ENCODE measurements around the gene ARHGEF40. TPM values are rescaled to one million over a fixed set of nuclear protein-coding genes. Genes with fewer than 3 reads are reported as not detected.

Gene ARHGEF40
- total and polyA plus RNA-seq, 4 experiments from 2014 or later = 0.42 to 0.66 (median 0.51) TPM

GRCh38 chr14:21102521-21103410, 32.7 kb downstream of the ARHGEF40 start:
- no peak for DNase-seq
- peaks cover 16 to 44% (median 25%) of the 10 kb centered on the region in 4 donors for H3K4me1 Mint-ChIP-seq
- H3K4me3 Mint-ChIP-seq = peak overlapping the region in 7 of 8 donors; percentile 85 to 94 (median 91)
- Histone ChIP-seq H3K27me3 (ENCODE audit: insufficient read depth, low read length) (no peaks in the 10 kb centered on the region), H3K4me1 (ENCODE audit: insufficient read depth, low read length) (peaks cover 32% of the 10 kb centered on the region), H3K36me3 (ENCODE audit: insufficient read depth, low read length) (no peaks in the 10 kb centered on the region), H3K9me3 (ENCODE audit: control insufficient read depth in 1 of 2, low read length in 2 of 2) (no peaks in the 10 kb centered on the region), H3K4me3 (ENCODE audit: low read length in 2 of 2) (peak overlapping the region; percentile 96), H3K27ac (ENCODE audit: low read depth, low read length) (peak overlapping the region; percentile 90)
- ChIA-PET POLR2A (ENCODE audit: partially characterized antibody) (interaction anchor here (1.1 to 4.8 kb wide), 12 partner anchors 9 to 641 kb away, joined by 3 to 82 read pairs (median 6); partner anchors contain the start of genes ARHGEF40, PIP4P1 and RNASE4), CTCF (ENCODE audit: partially characterized antibody) (interaction anchor here (0.7 to 13.9 kb wide), 12 partner anchors 8 to 408 kb away, joined by 3 to 399 read pairs (median 20); partner anchors contain the start of genes ARHGEF40 and METTL3)
- peaks cover 0 to 6% of the 10 kb centered on the region in 2 donors for H3K36me3 Mint-ChIP-seq
- H3K9me3 Mint-ChIP-seq = no peaks in the 10 kb centered on the region
- H3K27ac Mint-ChIP-seq = peak overlapping the region; percentile 91 to 99 (median 97)
- intact Hi-C loops (cut with micrococcal nuclease) = loop anchor here (1.0 to 5.0 kb wide), 3 partner anchors 113 to 760 kb away; partner anchors contain the start of genes METTL17 and PARP2
- no peaks in the 10 kb centered on the region for H3K27me3 Mint-ChIP-seq

GRCh38 chr14:21103411-21103709, 33.3 kb downstream of the ARHGEF40 start:
- Histone ChIP-seq H3K4me1 (ENCODE audit: insufficient read depth, low read length) (peaks cover 32% of the 10 kb centered on the region), H3K27me3 (ENCODE audit: insufficient read depth, low read length) (no peaks in the 10 kb centered on the region), H3K27ac (ENCODE audit: low read depth, low read length) (peak overlapping the region; percentile 90), H3K4me3 (ENCODE audit: low read length in 2 of 2) (peak overlapping the region; percentile 96), H3K36me3 (ENCODE audit: insufficient read depth, low read length) (no peaks in the 10 kb centered on the region), H3K9me3 (ENCODE audit: control insufficient read depth in 1 of 2, low read length in 2 of 2) (no peaks in the 10 kb centered on the region)
- intact Hi-C loops (cut with micrococcal nuclease) = loop anchor here (1.0 to 5.0 kb wide), 3 partner anchors 114 to 761 kb away; partner anchors contain the start of genes METTL17 and PARP2
- POLR2A ChIA-PET (ENCODE audit: partially characterized antibody) = interaction anchor here (0.9 to 4.8 kb wide), 15 partner anchors 10 to 642 kb away, joined by 3 to 82 read pairs (median 4); partner anchors contain the start of genes ARHGEF40, METTL3, NDRG2 and PIP4P1
- no peaks in the 10 kb centered on the region for H3K27me3 Mint-ChIP-seq
- peaks cover 0 to 6% of the 10 kb centered on the region in 2 donors for H3K36me3 Mint-ChIP-seq
- no peaks in the 10 kb centered on the region for H3K9me3 Mint-ChIP-seq
- peak overlapping the region; percentile 91 to 99 (median 97) for H3K27ac Mint-ChIP-seq
- DNase-seq = no peak
- CTCF ChIA-PET (ENCODE audit: partially characterized antibody) = interaction anchor here (0.9 to 13.9 kb wide), 14 partner anchors 9 to 407 kb away, joined by 3 to 399 read pairs (median 12); partner anchors contain the start of genes ARHGEF40 and METTL3
- peak overlapping the region; percentile 85 to 94 (median 90) for H3K4me3 Mint-ChIP-seq
- H3K4me1 Mint-ChIP-seq = peaks cover 16 to 44% (median 25%) of the 10 kb centered on the region in 4 donors

- H3K27me3 ChIP-seq (ENCODE audit: insufficient read depth, low read length) = no peaks in the 10 kb centered on the region
- no peaks in the 10 kb centered on the region for H3K9me3 ChIP-seq (ENCODE audit: control insufficient read depth in 1 of 2, low read length in 2 of 2)
- intact Hi-C loops (cut with micrococcal nuclease) = loop anchor here (1.0 to 5.0 kb wide), 7 partner anchors 12 to 761 kb away; partner anchors contain the start of genes METTL17 and PARP2
- H3K36me3 ChIP-seq (ENCODE audit: insufficient read depth, low read length) = no peaks in the 10 kb centered on the region
- peak overlapping the region; percentile 91 to 99 (median 97) for H3K27ac Mint-ChIP-seq
- peaks cover 29% of the 10 kb centered on the region for H3K4me1 ChIP-seq (ENCODE audit: insufficient read depth, low read length)
- POLR2A ChIA-PET (ENCODE audit: partially characterized antibody) = interaction anchor here (0.8 to 4.8 kb wide), 21 partner anchors 10 to 643 kb away, joined by 3 to 82 read pairs (median 4); partner anchors contain the start of genes ARHGEF40, METTL3, NDRG2 and PIP4P1
- no peaks in the 10 kb centered on the region for H3K27me3 Mint-ChIP-seq
- H3K9me3 Mint-ChIP-seq = no peaks in the 10 kb centered on the region
- peak overlapping the region; percentile 96 for H3K4me3 ChIP-seq (ENCODE audit: low read length in 2 of 2)
- H3K27ac ChIP-seq (ENCODE audit: low read depth, low read length) = peak overlapping the region; percentile 90
- H3K4me3 Mint-ChIP-seq = peak overlapping the region; percentile 85 to 94 (median 90)
- peak; percentile 92 to 95 (median 95) for DNase-seq
- H3K4me1 Mint-ChIP-seq = peaks cover 15 to 40% (median 23%) of the 10 kb centered on the region in 4 donors
- peaks cover 0 to 3% of the 10 kb centered on the region in 2 donors for H3K36me3 Mint-ChIP-seq
- CTCF ChIA-PET (ENCODE audit: partially characterized antibody) = interaction anchor here (1.0 to 13.9 kb wide), 29 partner anchors 9 to 407 kb away, joined by 3 to 399 read pairs (median 6); partner anchors contain the start of genes ARHGEF40, METTL3, NDRG2 and RNASE13
Observed at GRCh38 chr14:21103710-21104447, 33.8 kb downstream of the ARHGEF40 start.

GRCh38 chr14:21104448-21105060, 34.5 kb downstream of the ARHGEF40 start:
- no peaks in the 10 kb centered on the region for H3K9me3 Mint-ChIP-seq
- peak; percentile 62 to 73 (median 66) for DNase-seq
- ChIA-PET POLR2A (ENCODE audit: partially characterized antibody) (interaction anchor here (0.7 to 4.8 kb wide), 16 partner anchors 11 to 422 kb away, joined by 3 to 82 read pairs (median 4); partner anchors contain the start of genes ARHGEF40, METTL3, NDRG2 and RNASE4), CTCF (ENCODE audit: partially characterized antibody) (interaction anchor here (1.0 to 13.9 kb wide), 30 partner anchors 9 to 333 kb away, joined by 3 to 399 read pairs (median 6); partner anchors contain the start of genes ARHGEF40, NDRG2 and RNASE13)
- peaks cover 9 to 34% (median 17%) of the 10 kb centered on the region in 4 donors for H3K4me1 Mint-ChIP-seq
- Histone ChIP-seq H3K27me3 (ENCODE audit: insufficient read depth, low read length) (no peaks in the 10 kb centered on the region), H3K4me3 (ENCODE audit: low read length in 2 of 2) (peak overlapping the region; percentile 96), H3K36me3 (ENCODE audit: insufficient read depth, low read length) (no peaks in the 10 kb centered on the region), H3K27ac (ENCODE audit: low read depth, low read length) (peak overlapping the region; percentile 90), H3K9me3 (ENCODE audit: control insufficient read depth in 1 of 2, low read length in 2 of 2) (no peaks in the 10 kb centered on the region), H3K4me1 (ENCODE audit: insufficient read depth, low read length) (peaks cover 22% of the 10 kb centered on the region)
- no peaks in the 10 kb centered on the region for H3K27me3 Mint-ChIP-seq
- H3K36me3 Mint-ChIP-seq = peaks cover 0 to 1% of the 10 kb centered on the region in 2 donors
- H3K4me3 Mint-ChIP-seq = peak overlapping the region; percentile 85 to 94 (median 90)
- peak overlapping the region; percentile 91 to 99 (median 97) for H3K27ac Mint-ChIP-seq
- intact Hi-C loops (cut with micrococcal nuclease) = loop anchor here (1.0 to 5.0 kb wide), 5 partner anchors 12 to 247 kb away; no protein-coding TSS in a partner anchor

- intact Hi-C loops (cut with micrococcal nuclease) = no loop called here
- H3K27ac ChIP-seq (ENCODE audit: low read depth, low read length) = peak overlapping the region; percentile 90
Observed at GRCh38 chr14:21105095-21105494, 35.0 kb downstream of the ARHGEF40 start.

GRCh38 chr14:21106176-21106497, 36.0 kb downstream of the ARHGEF40 start:
- intact Hi-C loops (cut with micrococcal nuclease) = no loop called here
- Mint-ChIP-seq H3K36me3 (peaks cover 0 to 1% of the 10 kb centered on the region in 2 donors), H3K4me1 (peaks cover 9 to 32% (median 16%) of the 10 kb centered on the region in 4 donors), H3K27ac (no peak overlapping the region), H3K9me3 (no peaks in the 10 kb centered on the region), H3K27me3 (no peaks in the 10 kb centered on the region), H3K4me3 (peak overlapping the region in 1 of 8 donors; percentile 76)
- Histone ChIP-seq H3K36me3 (ENCODE audit: insufficient read depth, low read length) (no peaks in the 10 kb centered on the region), H3K27me3 (ENCODE audit: insufficient read depth, low read length) (no peaks in the 10 kb centered on the region), H3K9me3 (ENCODE audit: control insufficient read depth in 1 of 2, low read length in 2 of 2) (no peaks in the 10 kb centered on the region), H3K4me3 (ENCODE audit: low read length in 2 of 2) (no peak overlapping the region), H3K27ac (ENCODE audit: low read depth, low read length) (no peak overlapping the region), H3K4me1 (ENCODE audit: insufficient read depth, low read length) (peaks cover 21% of the 10 kb centered on the region)
- POLR2A ChIA-PET (ENCODE audit: partially characterized antibody) = interaction anchor here (0.9 to 4.7 kb wide), 2 partner anchors 12 to 38 kb away, joined by 3 to 82 read pairs; no protein-coding TSS in a partner anchor
- CTCF ChIA-PET (ENCODE audit: partially characterized antibody) = interaction anchor here (1.5 to 13.9 kb wide), 7 partner anchors 11 to 91 kb away, joined by 3 to 399 read pairs (median 80); partner anchors contain the start of gene ARHGEF40
- no peak for DNase-seq

More at GRCh38 chr14:21105095-21105494, 35.0 kb downstream of the ARHGEF40 start:
- Mint-ChIP-seq H3K27ac (peak overlapping the region in 3 of 7 donors; percentile 97 to 99 (median 98)), H3K27me3 (no peaks in the 10 kb centered on the region), H3K4me3 (peak overlapping the region in 1 of 8 donors; percentile 92), H3K4me1 (peaks cover 9 to 32% (median 16%) of the 10 kb centered on the region in 4 donors), H3K36me3 (peaks cover 0 to 1% of the 10 kb centered on the region in 2 donors), H3K9me3 (no peaks in the 10 kb centered on the region)
- CTCF ChIA-PET (ENCODE audit: partially characterized antibody) = interaction anchor here (1.0 to 13.9 kb wide), 26 partner anchors 8 to 332 kb away, joined by 3 to 399 read pairs (median 8); partner anchors contain the start of genes ARHGEF40, NDRG2 and RNASE13
- peaks cover 21% of the 10 kb centered on the region for H3K4me1 ChIP-seq (ENCODE audit: insufficient read depth, low read length)
- H3K4me3 ChIP-seq (ENCODE audit: low read length in 2 of 2) = no peak overlapping the region
- no peak for DNase-seq
- POLR2A ChIA-PET (ENCODE audit: partially characterized antibody) = interaction anchor here (0.7 to 4.8 kb wide), 12 partner anchors 11 to 421 kb away, joined by 3 to 82 read pairs (median 6); partner anchors contain the start of genes ARHGEF40 and RNASE4
- H3K36me3 ChIP-seq (ENCODE audit: insufficient read depth, low read length) = no peaks in the 10 kb centered on the region
- no peaks in the 10 kb centered on the region for H3K27me3 ChIP-seq (ENCODE audit: insufficient read depth, low read length)
- no peaks in the 10 kb centered on the region for H3K9me3 ChIP-seq (ENCODE audit: control insufficient read depth in 1 of 2, low read length in 2 of 2)

Data from CD4-positive, alpha-beta memory T cell (primary cell).